Measurements from ENCODE around the gene SMPDL3A. TPM values are rescaled to one million over a fixed set of nuclear protein-coding genes. Genes with fewer than 3 reads are reported as not detected.

SMPDL3A gene
- total RNA-seq, 2 experiments from 2014 or later, result 0.19 TPM; not detected in 1

Other genes with a start within 250 kb of the SMPDL3A start
- 1 to 10 TPM; 1.2 to 1.3 TPM for gene PKIB, start 178.9 kb upstream of the SMPDL3A start, total RNA-seq
- not detected for gene FABP7, start 9.5 kb upstream of the SMPDL3A start, total RNA-seq
- gene CLVS2, start 207.0 kb downstream of the SMPDL3A start, total RNA-seq, result not detected

Measured in activated CD4-positive, alpha-beta T cell treated with anti-CD3 and anti-CD28 coated beads, Interleukin-2, amount 10 ng/mL, durations not matched to agents 7 days and 5 days (primary cell).